MM.1S (cell line): ENCODE measurements around the gene RAPGEFL1.

Source experiments
- CTCF ChIP-seq: fragments of 300-600 bp; sonication (generic); IDR thresholded peaks from 2 replicates; pipeline ENCODE4 v1.5.1; 2016; ENCODE audit warnings: antibody characterized with exemption, low read length, mixed read lengths
- EZH2 ChIP-seq: fragments of 300-600 bp; sonication (generic); optimal IDR thresholded peaks from 2 replicates; pipeline ENCODE3; 2017; ENCODE audit warnings: low read depth, mild to moderate bottlenecking, antibody characterized with exemption, low read length, mixed read lengths
- EZH2phosphoT487 ChIP-seq: fragments of 300-600 bp; sonication (generic); IDR thresholded peaks from 2 replicates; pipeline ENCODE4 v1.6.1; 2018; ENCODE audit warnings: antibody characterized with exemption, low read length

- TF ChIP-seq CTCF (no peak), EZH2 (no peak), EZH2phosphoT487 (no peak)
Observed at GRCh38 chr17:40244255-40244654, 67.0 kb downstream of the RAPGEFL1 start.
